GM19351 (cell line): ENCODE results near the gene ISCU.
"Not testable (repeated sequence)": the region's sequence is repeated elsewhere in the genome, so short reads cannot be mapped to it uniquely, and the experiment has no call there.

Source experiments
- ATAC-seq: cut with Tn5 transposase; IDR thresholded peaks from one replicate; pipeline ENCODE4 v1.9.1; 2021; ENCODE audit warnings: mild to moderate bottlenecking, moderate library complexity; ENCODE audit not compliant: unreplicated experiment

The ISCU gene

DNA sequence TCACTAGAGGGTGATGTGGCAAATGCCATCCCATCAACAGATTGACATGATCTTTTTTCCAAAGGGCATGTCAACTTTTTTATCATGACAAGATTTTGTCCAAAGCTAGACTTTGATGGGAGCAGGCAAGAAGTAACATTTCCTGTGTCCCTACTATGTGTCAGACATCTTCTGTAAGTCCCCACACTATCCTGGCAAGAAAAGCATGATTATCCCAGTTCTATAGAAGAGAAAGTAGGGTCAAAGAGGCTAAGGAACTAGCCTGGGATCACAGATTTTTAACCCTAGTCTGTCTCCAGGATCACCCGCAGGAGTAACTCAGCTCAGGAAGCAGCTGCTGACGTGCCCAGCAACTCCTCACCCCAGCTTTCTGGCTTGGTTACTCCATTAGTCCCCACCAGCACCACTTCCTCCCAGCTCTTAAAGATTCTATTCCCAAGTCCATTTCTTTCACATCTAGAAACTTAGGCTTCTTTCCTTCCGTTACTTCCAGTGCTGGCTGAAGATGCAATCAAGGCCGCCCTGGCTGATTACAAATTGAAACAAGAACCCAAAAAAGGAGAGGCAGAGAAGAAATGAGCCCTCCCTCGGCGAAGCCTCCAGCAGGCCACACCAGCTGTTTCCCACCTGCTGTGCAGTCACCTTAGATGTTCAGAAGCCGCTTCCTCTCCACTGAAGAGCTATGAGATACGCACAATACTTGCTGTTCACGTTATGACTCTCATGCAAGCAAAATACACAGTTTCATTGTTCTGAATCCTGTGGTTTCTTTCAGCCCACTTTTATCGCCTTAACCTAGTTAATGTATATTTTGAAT is 6.2 kb downstream of the ISCU start:
- ATAC-seq: peak; percentile 83

DNA sequence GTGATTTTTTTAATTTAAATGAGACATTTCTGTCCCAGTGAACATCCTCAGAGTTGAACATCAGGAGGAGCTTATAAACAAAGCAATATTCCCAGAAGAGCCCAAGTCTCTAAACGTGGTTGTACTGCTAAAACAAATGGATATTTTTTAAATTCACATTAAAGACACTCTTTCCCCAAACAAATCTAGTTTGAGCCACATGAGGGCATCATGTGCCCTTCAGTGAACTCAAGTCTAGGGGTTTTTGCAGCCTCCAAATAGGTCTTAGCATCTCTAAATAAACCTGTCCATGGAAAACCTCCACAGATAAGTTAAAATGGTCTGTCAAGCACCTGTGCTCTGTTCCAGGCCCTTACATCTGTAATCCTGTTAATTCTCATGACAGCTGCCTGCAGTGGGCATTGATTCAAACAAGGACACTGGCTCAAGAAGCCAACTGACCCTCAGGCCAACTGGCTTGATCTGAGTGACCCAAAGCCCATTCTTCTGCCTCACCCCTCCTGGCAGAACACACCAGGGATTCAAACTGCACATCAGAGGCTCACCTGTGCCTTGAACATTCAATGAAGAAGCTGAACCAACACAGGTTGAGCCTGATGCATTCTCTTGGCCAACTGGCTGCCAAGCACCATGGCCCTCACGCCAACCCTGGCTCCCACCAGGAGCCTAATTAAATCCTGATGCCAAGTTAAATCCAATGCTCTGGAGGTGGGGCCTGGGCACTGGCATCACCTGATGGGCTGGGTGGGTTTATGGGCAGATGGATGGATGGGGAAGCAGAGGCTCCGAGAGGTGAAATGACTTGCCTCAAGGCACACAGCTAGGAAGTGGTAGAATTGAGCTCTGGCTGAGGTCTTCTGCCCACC is 8.6 kb downstream of the ISCU start:
- ATAC-seq: no peak

DNA sequence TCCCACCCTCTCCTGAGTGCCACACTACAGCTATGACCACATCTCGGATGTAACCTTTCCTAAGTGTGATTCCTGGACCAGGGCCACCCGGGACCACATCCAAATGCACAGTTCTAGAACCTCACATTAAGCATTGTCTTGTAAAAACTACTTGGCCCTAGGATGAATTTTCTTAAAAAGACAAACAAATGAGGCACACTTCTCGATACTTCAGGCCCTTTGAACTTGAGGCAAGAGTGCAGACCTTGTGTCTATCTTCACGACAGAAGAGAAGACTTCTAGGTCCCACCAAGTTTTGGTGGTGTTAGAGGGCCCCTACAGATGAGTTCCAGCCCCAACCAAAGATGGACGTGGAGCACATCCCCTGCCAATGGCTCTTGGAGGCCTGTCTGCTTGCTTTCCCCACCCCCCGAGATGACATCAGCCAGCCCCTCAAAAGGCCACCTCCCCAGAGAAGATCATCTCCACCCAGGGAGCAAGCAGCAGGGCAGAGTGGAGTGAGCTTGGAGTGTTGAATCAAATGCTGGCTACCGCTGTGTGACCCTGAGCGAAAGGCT is 9.3 kb downstream of the ISCU start:
- ATAC-seq: no peak

DNA sequence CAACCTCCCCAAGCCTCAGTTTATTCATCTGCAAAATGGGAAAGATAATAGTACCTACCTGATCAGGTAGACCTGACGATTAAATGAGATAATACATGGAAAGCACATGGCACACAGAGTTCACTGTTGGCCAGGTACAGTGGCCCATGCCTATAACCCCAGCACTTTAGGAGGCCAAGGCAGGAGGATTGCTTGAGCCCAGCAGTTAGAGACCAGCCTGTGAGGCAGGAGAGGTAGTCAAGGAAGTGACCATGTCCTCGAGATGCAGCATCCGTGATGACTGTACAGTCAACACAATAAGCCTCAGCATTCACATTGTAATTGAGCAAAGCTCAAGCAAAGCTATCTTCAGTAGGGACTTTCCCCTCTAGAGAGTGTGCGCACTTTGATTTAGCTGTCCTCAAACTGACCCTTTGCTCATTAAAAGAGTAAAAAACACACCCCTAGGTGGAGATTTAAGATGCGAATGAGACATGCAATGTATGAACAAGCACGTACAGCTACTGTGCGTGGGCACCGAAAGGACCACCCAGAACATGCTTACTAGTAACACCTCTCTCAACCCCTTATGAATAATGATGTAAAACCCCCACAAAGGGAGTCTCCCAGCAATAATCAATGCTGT is 9.9 kb downstream of the ISCU start:
- no peak for ATAC-seq

DNA sequence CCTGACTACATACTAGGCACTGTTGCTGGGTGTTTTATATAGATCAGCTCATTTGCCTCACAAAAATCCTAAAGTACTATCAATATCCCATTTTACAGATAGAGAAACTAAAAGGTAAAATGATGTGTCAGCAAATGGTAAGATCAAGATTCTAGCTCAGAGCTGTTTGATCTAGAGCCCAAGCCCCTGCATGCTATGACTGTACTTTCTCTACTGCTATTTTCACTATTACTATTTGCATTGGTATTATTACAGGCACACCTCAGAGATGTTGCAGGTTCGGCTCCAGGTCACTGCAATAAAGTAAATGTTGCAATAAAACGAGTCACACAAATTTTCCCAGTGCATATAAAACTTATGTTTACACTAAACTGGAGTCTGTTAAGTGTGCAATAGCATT is 10.9 kb downstream of the ISCU start:
- ATAC-seq: no peak

DNA sequence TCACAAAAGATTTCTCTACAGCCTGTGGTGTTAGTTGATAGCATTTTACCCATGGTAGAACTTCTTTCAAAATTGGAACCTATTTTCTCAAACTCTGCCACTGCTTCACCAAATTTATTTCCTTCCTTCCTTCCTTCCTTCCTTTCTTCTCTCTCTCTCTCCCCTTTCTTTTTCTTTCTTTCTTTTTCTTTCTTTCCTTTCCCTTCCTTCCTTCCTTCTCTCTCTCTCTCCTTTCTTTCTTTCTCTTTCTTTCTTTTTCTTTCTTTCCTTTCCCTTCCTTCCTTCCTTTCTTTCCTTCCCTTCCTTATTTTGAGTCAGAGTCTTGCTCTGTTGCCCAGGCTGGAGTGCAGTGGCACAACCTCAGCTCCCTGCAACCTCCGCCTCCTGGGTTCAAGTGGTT is 11.9 kb downstream of the ISCU start:
- ATAC-seq: not testable (repeated sequence)

DNA sequence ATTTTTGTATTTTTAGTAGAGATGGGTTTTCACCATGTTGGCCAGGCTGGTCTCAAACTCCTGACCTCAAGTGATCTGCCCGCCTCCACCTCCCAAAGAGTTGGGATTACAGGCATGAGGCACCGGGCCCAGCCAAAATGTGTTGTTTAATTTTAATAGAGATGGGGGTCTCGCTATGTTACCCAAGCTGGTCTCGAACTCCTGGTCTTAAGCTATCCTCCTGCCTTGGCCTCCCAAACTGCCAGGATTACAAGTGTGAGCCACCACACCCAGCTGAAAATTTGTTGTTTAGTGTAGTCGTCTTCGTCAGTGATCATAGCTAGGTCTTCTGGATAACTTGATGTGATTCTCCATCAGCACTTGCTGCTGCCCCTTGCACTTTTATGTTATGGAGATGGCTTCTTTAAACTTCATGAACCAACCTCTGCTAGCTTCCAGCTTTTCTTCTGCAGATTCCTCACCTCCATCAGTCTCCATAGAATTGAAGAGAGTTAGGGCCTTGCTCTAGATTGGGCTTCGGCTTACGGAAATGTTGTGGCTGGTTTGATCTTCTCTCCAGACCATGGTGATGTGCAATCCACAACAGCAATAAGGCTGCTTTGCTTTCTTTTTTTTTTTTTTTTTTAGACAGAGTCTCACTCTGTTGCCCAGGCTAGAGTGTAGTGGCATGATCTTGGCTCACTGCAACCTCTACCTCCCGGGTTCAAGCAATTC is 13.0 kb downstream of the ISCU start:
- ATAC-seq: no peak

DNA sequence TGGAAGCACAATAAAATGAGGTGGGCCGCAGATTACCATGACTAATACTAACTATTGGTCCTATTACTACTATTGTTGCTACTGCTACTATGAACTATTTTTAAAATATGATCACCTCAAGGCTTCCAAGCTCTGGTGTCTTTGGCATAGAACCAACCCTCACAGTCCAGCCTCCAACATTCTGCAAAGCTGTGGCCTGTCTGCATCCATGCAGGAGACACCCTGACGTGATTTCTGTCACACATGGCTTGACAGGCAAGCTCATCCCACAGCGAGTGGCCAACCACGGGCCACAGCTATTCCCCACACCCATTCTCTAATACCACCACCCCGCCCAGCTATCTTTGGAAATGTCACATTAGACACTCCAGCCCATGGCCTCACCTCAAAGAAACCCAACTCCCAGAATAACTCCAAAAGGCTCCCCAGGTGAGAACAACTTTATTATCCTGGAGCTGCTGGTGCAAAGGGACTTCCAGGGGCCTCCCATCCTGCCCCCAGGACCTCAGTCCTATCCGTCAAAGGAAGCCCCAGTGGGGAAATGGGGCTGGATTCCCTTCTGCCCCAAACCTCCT is 14.4 kb downstream of the ISCU start:
- no peak for ATAC-seq

DNA sequence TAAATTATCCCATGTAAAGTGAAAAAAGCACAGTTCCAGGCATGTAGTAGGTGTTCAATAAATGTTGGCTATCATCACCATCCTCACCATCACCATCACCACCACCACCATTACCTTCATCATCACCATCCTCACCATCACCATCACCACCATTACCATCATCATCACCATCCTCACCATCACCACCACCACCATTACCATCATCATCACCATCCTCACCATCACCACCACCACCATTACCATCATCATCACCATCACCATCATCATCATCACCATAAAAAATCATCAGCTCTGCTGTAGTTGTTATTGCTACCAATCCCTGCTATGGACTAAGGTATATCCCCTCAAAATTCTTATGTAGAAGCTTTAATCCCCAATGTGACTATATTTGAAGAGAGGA is 15.1 kb downstream of the ISCU start:
- no peak for ATAC-seq

DNA sequence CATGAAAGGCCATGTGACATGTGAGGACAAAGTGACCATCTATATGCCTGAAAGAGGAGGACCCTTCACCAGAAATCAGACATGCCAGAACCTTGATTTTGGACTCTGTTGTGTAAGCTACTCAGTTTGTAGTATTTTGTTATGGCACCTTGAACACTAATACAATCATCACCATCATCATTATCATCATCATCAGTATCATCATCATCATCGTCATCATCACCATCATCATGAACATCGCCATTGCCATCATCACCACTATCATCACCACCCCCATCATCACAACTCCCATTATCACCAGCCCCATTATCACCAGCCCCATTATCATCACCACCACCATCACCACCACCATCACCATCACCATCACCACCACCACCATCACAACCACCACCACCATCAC is 15.9 kb downstream of the ISCU start:
- no peak for ATAC-seq

DNA sequence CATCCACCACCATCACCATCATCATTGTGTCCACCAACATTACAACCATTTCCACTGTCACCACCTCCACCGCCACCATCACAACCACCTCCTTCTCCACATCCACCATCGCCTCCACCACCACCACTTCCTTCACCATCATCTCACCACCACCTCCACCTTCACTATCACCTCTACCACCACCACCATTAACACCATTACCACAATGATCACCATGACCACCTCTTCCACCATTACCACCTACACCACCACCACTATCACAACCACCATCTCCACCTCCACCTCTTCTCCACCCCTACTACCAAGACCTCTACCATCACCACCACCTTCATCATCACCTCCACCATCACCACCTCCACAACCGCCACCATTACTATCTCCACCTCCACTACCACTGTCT is 16.4 kb downstream of the ISCU start:
- no peak for ATAC-seq

DNA sequence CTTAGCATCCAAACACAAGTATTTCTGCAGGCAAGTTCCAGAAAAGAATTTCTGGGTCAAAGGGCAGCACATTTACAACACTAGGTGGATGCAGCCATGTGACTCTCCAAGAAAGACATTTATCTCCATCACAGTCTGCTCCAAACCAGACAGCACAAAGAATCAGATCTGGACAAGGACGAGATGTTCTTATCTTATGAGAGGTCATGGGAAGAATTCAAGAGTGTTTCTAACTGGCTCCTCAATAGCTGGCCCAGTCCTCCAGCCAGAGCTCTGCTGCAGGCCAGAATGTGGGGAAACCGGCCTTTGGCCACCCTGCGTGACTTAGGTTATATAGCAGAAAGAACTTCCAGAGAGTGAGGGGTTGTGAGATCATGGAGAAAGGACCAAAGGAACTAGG is 18.1 kb downstream of the ISCU start:
- ATAC-seq: no peak

DNA sequence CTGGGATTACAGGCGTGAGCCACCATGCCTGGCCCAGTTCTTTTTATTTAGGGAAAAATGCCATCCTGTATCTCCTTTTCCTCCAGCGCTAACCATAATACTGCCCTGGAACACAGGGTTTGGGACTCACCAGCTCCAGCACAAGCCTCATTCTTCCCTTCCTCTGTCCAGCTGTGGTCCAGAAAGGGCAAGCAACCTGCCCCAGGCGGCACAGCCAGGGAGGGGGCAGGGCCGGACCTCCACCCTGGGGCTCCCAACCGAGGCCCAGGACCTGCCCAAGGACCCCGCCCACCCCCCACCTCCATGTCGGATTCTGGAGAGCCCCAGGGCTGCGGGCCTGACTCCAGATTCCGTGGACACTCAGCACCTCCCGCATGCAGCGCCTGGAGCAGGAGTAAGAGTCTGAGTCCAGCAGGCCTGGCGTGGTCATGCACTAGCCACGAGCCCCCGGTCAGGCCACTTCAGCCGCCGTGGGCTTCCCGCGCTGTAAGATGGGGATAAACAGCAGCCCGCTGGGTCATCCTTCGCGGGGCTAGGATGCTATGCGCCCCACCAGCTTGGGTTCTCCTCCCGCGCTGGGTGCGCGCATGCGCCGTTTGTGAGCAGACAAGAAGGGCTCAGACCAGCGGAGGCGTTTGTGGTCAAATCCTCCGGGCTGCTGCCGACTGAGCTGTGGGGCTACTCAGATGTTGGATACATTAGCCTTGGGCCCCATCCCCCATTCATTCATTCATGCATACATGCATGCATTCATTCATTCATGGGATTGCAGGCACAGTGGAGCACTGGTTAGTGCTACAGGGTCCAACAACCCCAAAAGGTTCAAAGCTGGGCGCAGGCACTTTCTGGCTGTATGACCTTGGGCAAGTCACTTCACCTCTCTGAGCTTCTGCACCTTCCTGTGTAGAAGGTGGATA is 19.2 kb downstream of the ISCU start:
- no peak for ATAC-seq

DNA sequence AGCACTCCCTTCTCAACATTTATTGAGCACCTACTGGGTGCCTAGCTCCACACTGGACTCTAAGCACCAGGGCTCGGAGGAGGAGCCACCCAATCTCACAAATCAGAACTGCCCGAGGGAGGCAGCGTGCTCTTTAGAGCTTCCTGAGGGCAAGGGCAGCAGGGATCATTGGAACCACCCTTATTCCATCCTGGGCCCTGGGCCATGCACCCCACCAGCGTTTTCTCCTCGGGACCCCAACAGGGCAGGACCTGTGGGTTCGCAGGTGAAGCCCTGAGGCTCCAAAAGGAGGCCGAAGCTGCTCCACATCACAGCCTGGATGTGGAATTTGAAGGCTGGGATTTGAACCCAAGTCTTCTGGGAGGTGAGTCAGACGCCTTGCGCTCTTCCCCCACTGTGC is 20.1 kb downstream of the ISCU start:
- no peak for ATAC-seq

DNA sequence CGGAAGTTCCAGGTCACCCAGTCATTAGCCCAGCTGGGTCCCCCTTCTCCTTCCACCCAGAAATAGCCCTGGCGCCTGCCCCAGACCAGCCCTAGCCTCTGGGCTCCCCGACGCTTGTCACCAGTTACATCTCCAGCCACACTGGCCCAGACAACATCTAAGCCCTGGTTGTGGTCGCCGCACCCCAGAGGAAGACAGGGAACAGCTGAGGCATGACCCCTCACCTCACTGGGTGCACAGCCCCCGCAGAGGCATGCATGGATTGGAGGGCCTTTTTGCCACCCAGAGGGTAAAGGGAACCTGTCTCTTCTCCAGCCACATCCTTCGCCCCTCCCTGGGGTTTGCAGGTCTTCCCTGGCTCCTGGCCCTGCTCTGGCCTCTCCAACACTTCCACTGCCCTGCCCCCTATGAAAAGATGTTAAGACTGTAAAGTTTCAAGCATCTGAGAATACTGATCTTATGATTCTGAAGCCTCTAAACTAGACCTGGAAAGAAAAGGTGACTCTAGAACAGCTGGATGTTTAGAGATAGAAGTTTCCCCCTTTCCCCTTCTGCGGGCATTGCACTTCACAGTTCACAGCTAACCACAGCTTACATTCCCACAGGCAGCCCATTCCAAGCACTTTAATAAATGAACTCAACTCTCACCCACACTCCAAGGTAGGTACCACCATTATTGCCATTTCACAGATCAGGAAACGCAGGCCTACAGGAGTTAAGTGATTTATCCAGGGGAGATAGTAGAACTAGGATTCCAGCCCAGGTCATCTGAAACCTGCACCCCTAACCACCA is 20.8 kb downstream of the ISCU start:
- no peak for ATAC-seq

DNA sequence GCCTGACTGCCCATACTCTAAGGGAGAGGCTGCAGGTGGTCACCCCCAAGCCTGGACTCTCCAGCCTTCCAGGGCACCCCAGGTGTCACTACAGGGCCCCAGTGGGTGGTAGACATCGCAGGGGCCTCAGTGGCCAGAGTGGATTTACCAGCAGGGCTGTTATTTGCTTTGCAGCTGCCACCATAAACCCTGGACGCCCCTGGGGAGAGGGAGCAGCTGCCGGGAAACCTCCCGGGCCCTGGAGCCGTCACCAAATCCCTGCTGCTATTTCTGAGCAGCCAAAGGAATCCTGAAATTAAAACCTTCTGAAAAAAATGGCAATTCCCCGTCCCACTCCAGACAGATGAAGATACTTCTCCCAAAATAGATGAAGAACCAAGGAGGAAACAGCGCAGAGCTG is 21.6 kb downstream of the ISCU start:
- no peak for ATAC-seq

DNA sequence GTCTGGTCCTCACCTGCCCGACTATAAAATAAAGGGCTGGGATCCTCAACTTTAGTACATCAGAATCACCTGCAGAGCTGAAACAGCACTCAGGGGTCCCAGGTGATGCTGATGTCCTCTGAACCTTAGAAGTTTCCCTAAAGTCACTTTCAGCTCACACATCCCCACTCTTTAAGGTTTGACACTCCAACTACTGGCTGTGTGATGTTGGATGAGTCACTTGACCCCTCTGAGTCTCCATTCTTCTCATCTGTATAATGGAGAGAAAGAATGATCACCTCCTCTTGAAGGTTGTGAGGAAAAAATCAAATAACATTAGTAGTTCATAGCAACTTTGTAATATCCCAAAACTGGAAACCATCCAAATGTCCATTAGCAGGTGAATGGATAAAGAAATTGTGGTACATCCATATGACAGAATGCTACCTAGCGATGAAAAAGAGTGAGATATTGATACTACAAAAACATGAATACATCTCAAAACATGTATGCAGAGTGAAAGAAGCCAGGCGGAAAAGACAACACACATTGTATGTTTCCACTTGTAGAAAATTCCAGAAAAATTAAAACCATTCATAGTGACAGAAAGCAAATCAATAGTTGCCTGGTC is 22.2 kb downstream of the ISCU start:
- ATAC-seq: no peak

DNA sequence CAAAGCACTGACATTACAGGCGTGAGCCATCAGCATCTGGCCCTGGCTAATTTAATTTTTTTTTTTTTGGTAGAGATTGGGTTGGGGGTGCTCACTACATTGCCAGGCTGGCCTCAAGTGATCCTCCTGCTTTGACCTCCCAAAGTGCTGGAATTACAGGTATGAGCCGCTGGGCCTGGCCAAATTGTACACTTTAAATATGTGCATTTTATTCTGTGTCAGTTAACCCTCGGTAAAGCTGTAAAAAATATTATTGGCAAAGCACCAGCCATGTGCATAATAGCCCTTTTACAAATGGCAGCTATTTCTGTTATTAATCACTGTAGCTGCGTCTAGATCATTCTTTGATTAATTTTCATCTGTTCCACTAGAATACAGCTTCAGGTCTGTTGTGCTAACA is 23.5 kb downstream of the ISCU start:
- no peak for ATAC-seq
